Panc1 (cell line): ENCODE data around the gene SEMA4F. TPM values are rescaled to one million over a fixed set of nuclear protein-coding genes. Genes with fewer than 3 reads are reported as not detected.

Experiments
- ATAC-seq: fragments of 200-7000 bp; cut with Tn5 transposase; 2 replicates; pipeline ENCODE4 v1.9.1; 2020; ENCODE audit warnings: mild to moderate bottlenecking, moderate library complexity
- BruUV-seq: library from RNA; stranded (reverse); fragments of 400-500 nt; replicated peaks from 2 replicates; lab custom pipeline; 2021; lab: Mats Ljungman, UMichigan
- CTCF ChIA-PET: fragments of 300-600 bp; sonication (Branson Sonifier 250); formaldehyde crosslinking; loops from one replicate; lab custom pipeline; 2022; ENCODE audit warnings: antibody characterized with exemption; lab: Charles Lee
- POLR2A ChIA-PET: fragments of 300-600 bp; sonication (Branson Sonifier 250); formaldehyde crosslinking; loops from one replicate; lab custom pipeline; 2022; ENCODE audit warnings: antibody characterized with exemption; lab: Charles Lee
- DNase-seq: peaks from one replicate; pipeline ENCODE4 v3.0.0-alpha.2; 2010; ENCODE audit warnings: low read depth, low spot score
- H3K27ac ChIP-seq: 2 replicates; pipeline ENCODE4 v1.5.1; 2011; ENCODE audit warnings: mild to moderate bottlenecking, low read length, inconsistent platforms
- H3K27me3 ChIP-seq: fragments of 200-500 bp; sonication (Bioruptor generic); 2 replicates; pipeline ENCODE4 v1.6.0; 2014; ENCODE audit warnings: low read length, inconsistent platforms; ENCODE audit not compliant: control insufficient read depth, insufficient read depth
- H3K36me3 ChIP-seq: fragments of 200-500 bp; sonication (Bioruptor generic); 2 replicates; pipeline ENCODE4 v1.5.1; 2014; ENCODE audit warnings: inconsistent platforms, mild to moderate bottlenecking, low read length, moderate library complexity; ENCODE audit not compliant: control insufficient read depth, insufficient read depth
- H3K4me1 ChIP-seq: 2 replicates; pipeline ENCODE4 v1.5.1; 2011; ENCODE audit warnings: inconsistent platforms, mild to moderate bottlenecking, low read length, moderate library complexity; ENCODE audit not compliant: control insufficient read depth, insufficient read depth
- H3K4me3 ChIP-seq, 2 experiments: 2 replicates each; pipeline ENCODE4 v1.5.1; 2011 to 2012; ENCODE audit warnings: low read depth in 2 of 2, low read length in 2 of 2, mild to moderate bottlenecking in 2 of 2, inconsistent platforms in 1 of 2, moderate library complexity in 1 of 2
- H3K9me3 ChIP-seq: fragments of 200-500 bp; sonication (Bioruptor generic); 2 replicates; pipeline ENCODE4 v1.5.1; 2014; ENCODE audit warnings: low read depth, mild to moderate bottlenecking, inconsistent platforms, low read length, moderate library complexity; ENCODE audit not compliant: control insufficient read depth, insufficient read depth
- POLR2AphosphoS5 ChIP-seq: IDR thresholded peaks from 2 replicates; pipeline ENCODE4 v1.6.1; 2012; ENCODE audit warnings: mild to moderate bottlenecking, low read depth, low read length, moderate library complexity
- SIN3A ChIP-seq: IDR thresholded peaks from 2 replicates; pipeline ENCODE4 v1.6.1; 2012; ENCODE audit warnings: low read depth, mild to moderate bottlenecking, low read length, moderate library complexity, borderline replicate concordance; ENCODE audit not compliant: insufficient read depth
- TCF7L2 ChIP-seq: IDR thresholded peaks from 2 replicates; pipeline ENCODE4 v1.6.1; 2011; ENCODE audit warnings: mild to moderate bottlenecking, low read depth, low read length, inconsistent platforms
- in situ Hi-C: cut with HindIII; loops from 2 replicates; pipeline ENCODE4 v1.10.0; 2016; ENCODE audit warnings: low sequenced_read_pairs, low pct_unique_long_range_greater_than_20kb
- intact Hi-C: fragments of 100-400 bp; cut with micrococcal nuclease; formaldehyde crosslinking; loops from one replicate; pipeline ENCODE4 v1.10.0; 2022; ENCODE audit not compliant: unreplicated experiment
- total RNA-seq: library from RNA; stranded (reverse); gene quantifications from one replicate; pipeline ENCODE4 v1.2.1, GENCODE V29; 2021; ENCODE audit not compliant: unreplicated experiment
- TF ChIP-seq, protein P1 (sequence below), 2 experiments: IDR thresholded peaks; 2 replicates each; pipeline ENCODE4 v1.6.1; 2011 to 2012; ENCODE audit warnings: low read depth in 2 of 2, control low read depth in 1 of 2, low read length in 1 of 2, mild to moderate bottlenecking in 1 of 2, moderate library complexity in 1 of 2; ENCODE audit not compliant: insufficient read depth in 1 of 2
- TF ChIP-seq, protein P2 (sequence below): fragments of 450-650 bp; IDR thresholded peaks from 2 replicates; pipeline ENCODE4 v1.5.1; 2017; ENCODE audit warnings: mild to moderate bottlenecking

The SEMA4F gene
- total RNA-seq, 1 experiment from 2014 or later: 13.3 TPM

DNA sequence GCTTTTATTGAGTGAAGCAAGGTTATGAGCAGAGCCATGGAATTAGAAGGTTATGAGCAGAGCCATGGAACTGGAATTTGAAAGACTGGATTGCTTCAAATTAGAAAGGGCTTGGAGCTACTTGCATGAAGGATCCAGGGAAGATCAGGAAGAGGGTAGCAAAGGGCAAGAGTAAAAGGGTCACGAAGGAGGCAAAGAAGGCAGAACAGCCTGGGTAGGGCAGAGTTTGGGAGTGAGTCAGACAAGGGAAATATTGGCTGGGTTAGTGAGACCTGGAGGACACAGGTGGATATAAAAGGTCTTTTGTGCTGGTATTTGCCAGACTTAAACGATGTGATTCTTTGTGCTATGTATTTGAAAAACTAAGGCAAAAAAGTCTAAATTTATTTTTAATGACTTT lies 65.0 kb downstream of the SEMA4F start:
- DNase-seq (no peak), ATAC-seq (no peak)
- BruUV-seq: no TSS peak
- Histone ChIP-seq H3K4me1 (peaks cover 3% of the 10 kb centered on the region; the same call in 1 of the 2 replicates), H3K9me3 (no peaks in the 10 kb centered on the region), H3K36me3 (no peaks in the 10 kb centered on the region), H3K27me3 (peaks cover 21% of the 10 kb centered on the region), H3K4me3 (no peak overlapping the region), H3K27ac (no peak overlapping the region)
- intact Hi-C loops: no loop called here
- in situ Hi-C loops: no loop called here
- TF ChIP-seq, protein P1, sequence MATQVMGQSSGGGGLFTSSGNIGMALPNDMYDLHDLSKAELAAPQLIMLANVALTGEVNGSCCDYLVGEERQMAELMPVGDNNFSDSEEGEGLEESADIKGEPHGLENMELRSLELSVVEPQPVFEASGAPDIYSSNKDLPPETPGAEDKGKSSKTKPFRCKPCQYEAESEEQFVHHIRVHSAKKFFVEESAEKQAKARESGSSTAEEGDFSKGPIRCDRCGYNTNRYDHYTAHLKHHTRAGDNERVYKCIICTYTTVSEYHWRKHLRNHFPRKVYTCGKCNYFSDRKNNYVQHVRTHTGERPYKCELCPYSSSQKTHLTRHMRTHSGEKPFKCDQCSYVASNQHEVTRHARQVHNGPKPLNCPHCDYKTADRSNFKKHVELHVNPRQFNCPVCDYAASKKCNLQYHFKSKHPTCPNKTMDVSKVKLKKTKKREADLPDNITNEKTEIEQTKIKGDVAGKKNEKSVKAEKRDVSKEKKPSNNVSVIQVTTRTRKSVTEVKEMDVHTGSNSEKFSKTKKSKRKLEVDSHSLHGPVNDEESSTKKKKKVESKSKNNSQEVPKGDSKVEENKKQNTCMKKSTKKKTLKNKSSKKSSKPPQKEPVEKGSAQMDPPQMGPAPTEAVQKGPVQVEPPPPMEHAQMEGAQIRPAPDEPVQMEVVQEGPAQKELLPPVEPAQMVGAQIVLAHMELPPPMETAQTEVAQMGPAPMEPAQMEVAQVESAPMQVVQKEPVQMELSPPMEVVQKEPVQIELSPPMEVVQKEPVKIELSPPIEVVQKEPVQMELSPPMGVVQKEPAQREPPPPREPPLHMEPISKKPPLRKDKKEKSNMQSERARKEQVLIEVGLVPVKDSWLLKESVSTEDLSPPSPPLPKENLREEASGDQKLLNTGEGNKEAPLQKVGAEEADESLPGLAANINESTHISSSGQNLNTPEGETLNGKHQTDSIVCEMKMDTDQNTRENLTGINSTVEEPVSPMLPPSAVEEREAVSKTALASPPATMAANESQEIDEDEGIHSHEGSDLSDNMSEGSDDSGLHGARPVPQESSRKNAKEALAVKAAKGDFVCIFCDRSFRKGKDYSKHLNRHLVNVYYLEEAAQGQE (IDR thresholded peaks at IDR 0.05; ENCODE audit: insufficient read depth in 1 of 2, low read depth in 2 of 2, low read length in 1 of 2): no peak
- TF ChIP-seq SIN3A (no peak), POLR2AphosphoS5 (no peak), TCF7L2 (no peak)
- TF ChIP-seq, protein P2, sequence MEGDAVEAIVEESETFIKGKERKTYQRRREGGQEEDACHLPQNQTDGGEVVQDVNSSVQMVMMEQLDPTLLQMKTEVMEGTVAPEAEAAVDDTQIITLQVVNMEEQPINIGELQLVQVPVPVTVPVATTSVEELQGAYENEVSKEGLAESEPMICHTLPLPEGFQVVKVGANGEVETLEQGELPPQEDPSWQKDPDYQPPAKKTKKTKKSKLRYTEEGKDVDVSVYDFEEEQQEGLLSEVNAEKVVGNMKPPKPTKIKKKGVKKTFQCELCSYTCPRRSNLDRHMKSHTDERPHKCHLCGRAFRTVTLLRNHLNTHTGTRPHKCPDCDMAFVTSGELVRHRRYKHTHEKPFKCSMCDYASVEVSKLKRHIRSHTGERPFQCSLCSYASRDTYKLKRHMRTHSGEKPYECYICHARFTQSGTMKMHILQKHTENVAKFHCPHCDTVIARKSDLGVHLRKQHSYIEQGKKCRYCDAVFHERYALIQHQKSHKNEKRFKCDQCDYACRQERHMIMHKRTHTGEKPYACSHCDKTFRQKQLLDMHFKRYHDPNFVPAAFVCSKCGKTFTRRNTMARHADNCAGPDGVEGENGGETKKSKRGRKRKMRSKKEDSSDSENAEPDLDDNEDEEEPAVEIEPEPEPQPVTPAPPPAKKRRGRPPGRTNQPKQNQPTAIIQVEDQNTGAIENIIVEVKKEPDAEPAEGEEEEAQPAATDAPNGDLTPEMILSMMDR: no peak
- CTCF ChIA-PET: no interaction called here
- POLR2A ChIA-PET: no interaction called here

DNA sequence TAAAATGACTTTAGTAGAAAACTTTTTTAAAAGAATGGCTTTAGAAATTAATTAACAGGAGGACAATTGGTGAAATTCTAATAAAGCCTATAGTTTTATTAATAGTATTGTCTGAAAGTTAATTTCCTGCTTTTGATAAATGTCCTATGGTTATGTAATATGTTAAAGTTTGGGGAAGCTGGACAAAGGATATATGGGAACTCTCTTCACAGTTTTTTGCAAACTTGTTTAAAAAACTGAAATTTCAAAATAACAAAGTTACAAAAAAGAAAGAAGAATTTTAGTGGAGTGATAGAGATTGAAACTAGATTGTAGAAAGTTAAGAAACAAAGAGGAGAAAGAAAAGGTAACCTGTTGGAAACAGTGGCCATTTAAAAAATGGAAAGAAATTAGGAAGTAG lies 67.3 kb downstream of the SEMA4F start:
- TF ChIP-seq, protein P1 (IDR thresholded peaks at IDR 0.05; ENCODE audit: insufficient read depth in 1 of 2, low read depth in 2 of 2, low read length in 1 of 2): no peak
- no peak for TF ChIP-seq POLR2AphosphoS5
- TF ChIP-seq, protein P2: no peak
- CTCF ChIA-PET: no interaction called here
- H3K27me3 ChIP-seq: peaks cover 16% of the 10 kb centered on the region
- in situ Hi-C loops (no loop called here), intact Hi-C loops (no loop called here)
- no TSS peak for BruUV-seq
- no peaks in the 10 kb centered on the region for H3K4me1 ChIP-seq
- POLR2A ChIA-PET: no interaction called here
- no peak overlapping the region for H3K4me3 ChIP-seq
- H3K27ac ChIP-seq: no peak overlapping the region
- no peaks in the 10 kb centered on the region for H3K9me3 ChIP-seq
- ATAC-seq (no peak), DNase-seq (no peak)
- H3K36me3 ChIP-seq: no peaks in the 10 kb centered on the region
